Pancreas (tissue), 10 donors: ENCODE data around the gene GAS5. TPM values are rescaled to one million over a fixed set of nuclear protein-coding genes. Genes with fewer than 3 reads are reported as not detected.

ENCODE experiments used
- ATAC-seq, 4 donors: fragments of 200-7000 bp; cut with Tn5 transposase; one replicate each; pipeline versions ENCODE4 v1.8.0 to v1.9.1; 2020; ENCODE audit warnings: mild to moderate bottlenecking in 4 of 4, moderate library complexity in 4 of 4
- DNase-seq, 6 donors: peaks; one replicate each; pipeline ENCODE4 v3.0.0-alpha.2; 2020
- FAIRE-seq: peaks from 2 replicates; lab custom pipeline; 2012; peaks lifted over from hg19 to GRCh38; lab: Jason Lieb, UNC
- H3K27ac ChIP-seq, 4 donors: fragments of 200-600 bp; sonication (generic); 1 replicate in 3 of 4; 2 replicates in 1 of 4; pipeline versions ENCODE4 v1.5.0 to v1.8.0; 2020
- H3K27me3 ChIP-seq, 4 donors: fragments of 200-600 bp; one replicate each; pipeline ENCODE4 v1.8.0; 2021
- H3K36me3 ChIP-seq, 3 donors: fragments of 200-600 bp; sonication (generic) in 1 of 3; one replicate each; pipeline versions ENCODE4 v1.5.0 to v1.8.0; 2020 to 2021
- H3K4me1 ChIP-seq, 3 donors: fragments of 200-600 bp; one replicate each; pipeline ENCODE4 v1.8.0; 2021
- H3K4me3 ChIP-seq, 4 donors: fragments of 200-600 bp; sonication (generic) in 2 of 4; one replicate each; pipeline versions ENCODE4 v1.5.0 to v1.8.0; 2020 to 2021
- H3K9me3 ChIP-seq, 4 donors: fragments of 200-600 bp; one replicate each; pipeline ENCODE4 v1.8.0; 2021
- CTCF ChIP-seq, 4 donors: fragments of 200-600 bp; sonication (generic) in 3 of 4; IDR thresholded peaks; one replicate each; pipeline versions ENCODE4 v1.5.0 to v1.8.0; 2021; ENCODE audit warnings: antibody characterized with exemption in 4 of 4
- whole genome bisulfite sequencing, 2 donors: extraction: QIAGEN DNeasy Blood & Tissue Kit; methylation state at CpG; one replicate each; pipeline ENCODE4 v1.1.7; 2013; 5-methylcytosine and 5-hydroxymethylcytosine counted together
- intact Hi-C, 3 donors: fragments of 100-400 bp; cut with DNase I; formaldehyde crosslinking; loops; one replicate each; pipeline versions ENCODE4 v1.11.1 to v1.14.2; 2022
- polyA plus RNA-seq, 2 donors: library from polyadenylated mRNA; stranded (reverse); fragments of 200-250 nt; gene quantifications; one replicate each; pipeline ENCODE4 v1.2.3, GENCODE V29; 2013
- total RNA-seq, 6 donors: library from RNA; stranded (reverse); fragmentation: NEBNext Ultra II Directional in 4 of 6; extraction: Animal tissue kit (Norgen Biotek cat#: 25700) in 4 of 6; gene quantifications; one replicate each; pipeline versions ENCODE4 v1.2.1 to v1.2.4, GENCODE V29; 2021 to 2023
- donor health status: healthy with polysubstance abuse.
- donor health status: DM: no; HTN: no; CAD: no; lungs with moderate emphysema.
- donor health status: DM: no; HTN: no; CAD: no.
- donor health status: control.
- donor health status: control.
- donor health status: Bipolar disorder and iron deficiency.
- donor health status: DM: yes; HTN: yes; CAD: no.
- donor health status: DM: no; HTN: no; CAD: no.
- donor health status: DM: no; HTN: no; CAD: no.
- donor health status: DM: yes; HTN: yes; CAD: no.

The GAS5 gene
- total and polyA plus RNA-seq, 8 donors, result 214 to 1,057 (median 502) TPM

GRCh38 chr1:173913111-173913510 lies 45.3 kb upstream of the GAS5 start:
- intact Hi-C loops, result no loop called here
- WGBS, 2 donors, result 76 to 92% methylated on average over 3 of the region's 3 CpGs
- Histone ChIP-seq H3K4me1 (no peaks in the 10 kb centered on the region), H3K4me3 (no peak overlapping the region), H3K27ac (no peak overlapping the region), H3K36me3 (no peaks in the 10 kb centered on the region), H3K27me3 (no peaks in the 10 kb centered on the region), H3K9me3 (no peaks in the 10 kb centered on the region)
- TF ChIP-seq CTCF (IDR thresholded peaks at IDR 0.05), result no peak
- ATAC-seq (no peak), DNase-seq (no peak), FAIRE-seq (no peak)

GRCh38 chr1:173903827-173904531 lies 36.2 kb upstream of the GAS5 start:
- intact Hi-C loops, result no loop called here
- 24 to 27% methylated on average over 6 of the region's 6 CpGs for WGBS, 2 donors
- FAIRE-seq, result no peak
- TF ChIP-seq CTCF (IDR thresholded peaks at IDR 0.05), result no peak
- no peaks in the 10 kb centered on the region for H3K27me3 ChIP-seq
- H3K36me3 ChIP-seq, result no peaks in the 10 kb centered on the region
- peak in 3 of 4 donors; percentile 32 to 68 (median 35) for ATAC-seq
- H3K4me3 ChIP-seq, result no peak overlapping the region
- H3K9me3 ChIP-seq, result no peaks in the 10 kb centered on the region
- peaks cover 5 to 7% (median 6%) of the 10 kb centered on the region in 3 donors for H3K4me1 ChIP-seq
- H3K27ac ChIP-seq, result peak overlapping the region in 1 of 4 donors; percentile 31
- no peak for DNase-seq

GRCh38 chr1:173900992-173901391 lies 33.2 kb upstream of the GAS5 start:
- intact Hi-C loops, result no loop called here
- no peaks in the 10 kb centered on the region for H3K9me3 ChIP-seq
- TF ChIP-seq CTCF (IDR thresholded peaks at IDR 0.05), result no peak
- no peaks in the 10 kb centered on the region for H3K27me3 ChIP-seq
- no peak for DNase-seq
- no peaks in the 10 kb centered on the region for H3K36me3 ChIP-seq
- H3K4me1 ChIP-seq, result peaks cover 5 to 11% (median 11%) of the 10 kb centered on the region in 3 donors
- no peak for ATAC-seq
- FAIRE-seq, result no peak
- H3K27ac ChIP-seq, result no peak overlapping the region
- no peak overlapping the region for H3K4me3 ChIP-seq
- WGBS, 2 donors, result 65 to 85% methylated on average over 3 of the region's 3 CpGs

GRCh38 chr1:173900427-173900826 lies 32.6 kb upstream of the GAS5 start:
- Histone ChIP-seq H3K9me3 (no peaks in the 10 kb centered on the region), H3K27me3 (no peaks in the 10 kb centered on the region), H3K4me1 (peaks cover 5 to 11% (median 11%) of the 10 kb centered on the region in 3 donors), H3K36me3 (no peaks in the 10 kb centered on the region), H3K4me3 (no peak overlapping the region), H3K27ac (no peak overlapping the region)
- FAIRE-seq (no peak), ATAC-seq (no peak), DNase-seq (no peak)
- WGBS, 2 donors, result 46 to 62% methylated on average over 2 of the region's 2 CpGs
- TF ChIP-seq CTCF (IDR thresholded peaks at IDR 0.05), result no peak
- intact Hi-C loops, result no loop called here

- WGBS, 2 donors, result 76 to 86% methylated on average over 3 of the region's 3 CpGs
- ATAC-seq, result no peak
- no peak for FAIRE-seq
- no peak overlapping the region for H3K4me3 ChIP-seq
- H3K27ac ChIP-seq, result no peak overlapping the region
- TF ChIP-seq CTCF (IDR thresholded peaks at IDR 0.05), result no peak
- intact Hi-C loops, result no loop called here
- peaks cover 0 to 5% (median 3%) of the 10 kb centered on the region in 3 donors for H3K4me1 ChIP-seq
- H3K36me3 ChIP-seq, result no peaks in the 10 kb centered on the region
- DNase-seq, result no peak
- H3K27me3 ChIP-seq, result no peaks in the 10 kb centered on the region
- H3K9me3 ChIP-seq, result no peaks in the 10 kb centered on the region
Observed at GRCh38 chr1:173894189-173894588, 26.4 kb upstream of the GAS5 start.
